ENCODE data around the gene PCDHB9. TPM values are rescaled to one million over a fixed set of nuclear protein-coding genes. Genes with fewer than 3 reads are reported as not detected.

Gene PCDHB9
- 0.18 TPM in 1 of 2 replicates, not detected in the other for total RNA-seq

GRCh38 chr5:141186897-141187512 lies at the start of gene PCDHB9:
Gene PCDHB9 (plus strand): TSS chr5:141187161. CDS start chr5:141187319, 158 bp downstream.

GRCh38 chr5:141149812-141150211 lies 37.1 kb upstream of the PCDHB9 start, which contains the start of gene PCDHB6:
Gene PCDHB6 (plus strand): TSS chr5:141150057. CDS start chr5:141150258, 201 bp downstream.

GRCh38 chr5:141172381-141173204 lies 14.4 kb upstream of the PCDHB9 start, which contains the start of gene PCDHB7:
Gene PCDHB7 (plus strand): TSS chr5:141172644. CDS start chr5:141172836, 192 bp downstream.

DNA sequence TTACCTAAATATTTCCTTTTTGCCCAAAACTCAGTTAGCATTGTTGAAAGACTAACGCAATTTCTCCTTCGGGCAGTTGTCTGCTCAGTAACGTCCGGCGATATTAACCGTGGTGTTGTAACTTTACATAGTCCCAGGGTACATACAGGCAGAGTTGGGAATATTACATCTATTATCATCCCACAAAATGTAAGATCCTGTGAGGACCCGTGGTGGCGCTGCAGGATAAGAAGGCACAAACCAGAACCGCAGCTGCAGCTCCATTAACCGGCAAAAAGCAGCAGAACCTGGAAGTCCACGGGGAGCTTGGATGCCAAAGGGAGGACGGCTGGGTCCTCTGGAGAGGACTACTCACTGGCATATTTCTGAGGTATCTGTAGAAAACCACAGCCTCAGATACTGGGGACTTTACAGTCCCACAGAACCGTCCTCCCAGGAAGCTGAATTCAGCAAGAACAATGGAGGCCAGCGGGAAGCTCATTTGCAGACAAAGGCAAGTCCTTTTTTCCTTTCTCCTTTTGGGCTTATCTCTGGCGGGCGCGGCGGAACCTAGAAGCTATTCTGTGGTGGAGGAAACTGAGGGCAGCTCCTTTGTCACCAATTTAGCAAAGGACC lies 9.3 kb upstream of the PCDHB9 start, which contains the start of gene PCDHB8:
Gene PCDHB8, plus strand, starts transcription at position 214 of the 615 bp plus-strand sequence. Its CDS starts 245 bp downstream, at position 459.

GRCh38 chr5:141182248-141182647 lies 4.7 kb upstream of the PCDHB9 start, which contains the start of gene PCDHB16:
Gene PCDHB16 (plus strand): TSS chr5:141182387. CDS start chr5:141182560, 173 bp downstream.

DNA sequence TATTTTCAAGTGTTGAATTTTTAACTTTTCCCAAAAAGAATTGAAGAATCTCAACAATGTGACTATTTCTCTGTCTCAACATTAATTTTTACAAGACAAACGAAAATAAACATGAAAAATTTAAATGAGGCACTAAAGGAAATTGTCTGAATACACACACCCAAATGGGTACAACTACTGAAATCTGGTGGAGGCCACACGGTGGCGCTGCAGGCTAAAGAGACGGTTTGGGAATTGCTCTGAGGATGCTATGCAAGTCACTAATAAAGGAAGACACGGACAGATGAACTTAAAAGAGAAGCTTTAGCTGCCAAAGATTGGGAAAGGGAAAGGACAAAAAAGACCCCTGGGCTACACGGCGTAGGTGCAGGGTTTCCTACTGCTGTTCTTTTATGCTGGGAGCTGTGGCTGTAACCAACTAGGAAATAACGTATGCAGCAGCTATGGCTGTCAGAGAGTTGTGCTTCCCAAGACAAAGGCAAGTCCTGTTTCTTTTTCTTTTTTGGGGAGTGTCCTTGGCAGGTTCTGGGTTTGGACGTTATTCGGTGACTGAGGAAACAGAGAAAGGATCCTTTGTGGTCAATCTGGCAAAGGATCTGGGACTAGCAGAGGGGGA lies 5.3 kb downstream of the PCDHB9 start, which contains the start of gene PCDHB10:
Gene PCDHB10, plus strand, starts transcription at position 244 of the 616 bp plus-strand sequence. Its CDS starts 200 bp downstream, at position 444.

GRCh38 chr5:141199359-141200235 lies 12.6 kb downstream of the PCDHB9 start, which contains the start of gene PCDHB11:
Gene PCDHB11 (plus strand): TSS chr5:141199627. CDS start chr5:141199775, 148 bp downstream.

GRCh38 chr5:141208478-141208877 lies 21.5 kb downstream of the PCDHB9 start, which contains the start of gene PCDHB12:
Gene PCDHB12 (plus strand): TSS chr5:141208719. CDS start chr5:141208908, 189 bp downstream.

GRCh38 chr5:141213656-141214339 lies 26.8 kb downstream of the PCDHB9 start, which contains the start of gene PCDHB13:
Gene PCDHB13 (plus strand): TSS chr5:141213919. CDS start chr5:141214124, 205 bp downstream.

GRCh38 chr5:141223112-141223783 lies 36.3 kb downstream of the PCDHB9 start, which contains the start of gene PCDHB14:
Gene PCDHB14 (plus strand): TSS chr5:141223343. CDS start chr5:141223506, 163 bp downstream.

Other genes starting within 250 kb of the PCDHB9 start
- not detected in 2 replicates for gene PCDHAC2, start 220.7 kb upstream of the PCDHB9 start, total RNA-seq
- not detected in 2 replicates for gene PCDHB1, start 135.8 kb upstream of the PCDHB9 start, total RNA-seq
- gene PCDHB2, start 92.5 kb upstream of the PCDHB9 start, total RNA-seq: 0.18 and 0.29 TPM in 2 replicates
- 0.89 TPM in 1 of 2 replicates, not detected in the other for gene PCDHB3, start 86.7 kb upstream of the PCDHB9 start, total RNA-seq
- gene PCDHB4, start 65.3 kb upstream of the PCDHB9 start, total RNA-seq: not detected in 2 replicates
- gene PCDHB5, start 52.0 kb upstream of the PCDHB9 start, total RNA-seq: under 0.01 TPM in 1 of 2 replicates, not detected in the other
- not detected in 2 replicates for gene PCDHB6, start 37.1 kb upstream of the PCDHB9 start, total RNA-seq
- gene PCDHB7, start 14.5 kb upstream of the PCDHB9 start, total RNA-seq: under 0.01 and 1.4 TPM in 2 replicates
- gene PCDHB8, start 9.4 kb upstream of the PCDHB9 start, total RNA-seq: not detected in 2 replicates
- under 0.01 TPM in 2 replicates for gene PCDHB16, start 4.8 kb upstream of the PCDHB9 start, total RNA-seq
- gene PCDHB10, start 5.2 kb downstream of the PCDHB9 start, total RNA-seq: 0.58 TPM in 1 of 2 replicates, not detected in the other
- gene PCDHB11, start 12.5 kb downstream of the PCDHB9 start, total RNA-seq: not detected in 2 replicates
- gene PCDHB12, start 21.6 kb downstream of the PCDHB9 start, total RNA-seq: not detected in 2 replicates
- gene PCDHB13, start 26.8 kb downstream of the PCDHB9 start, total RNA-seq: under 0.01 TPM in 1 of 2 replicates, not detected in the other
- gene PCDHB14, start 36.2 kb downstream of the PCDHB9 start, total RNA-seq: under 0.01 and 1.7 TPM in 2 replicates
- 0.35 TPM in 1 of 2 replicates, not detected in the other for gene PCDHB15, start 58.2 kb downstream of the PCDHB9 start, total RNA-seq
- gene SLC25A2, start 116.9 kb downstream of the PCDHB9 start, total RNA-seq: under 0.01 TPM in 1 of 2 replicates, not detected in the other
- gene TAF7, start 133.6 kb downstream of the PCDHB9 start, total RNA-seq: 45.8 and 59.5 TPM in 2 replicates
- gene PCDHGA1, start 143.4 kb downstream of the PCDHB9 start, total RNA-seq: 0.29 TPM in 1 of 2 replicates, not detected in the other
- gene PCDHGA2, start 151.6 kb downstream of the PCDHB9 start, total RNA-seq: 0.53 and 1.4 TPM in 2 replicates
- 0.18 TPM in 1 of 2 replicates, not detected in the other for gene PCDHGA3, start 156.7 kb downstream of the PCDHB9 start, total RNA-seq
- gene PCDHGB1, start 162.9 kb downstream of the PCDHB9 start, total RNA-seq: 0.35 TPM in 1 of 2 replicates, not detected in the other
- 0.58 and 2.1 TPM in 2 replicates for gene PCDHGA4, start 167.9 kb downstream of the PCDHB9 start, total RNA-seq
- gene PCDHGB2, start 172.8 kb downstream of the PCDHB9 start, total RNA-seq: 0.53 and 0.86 TPM in 2 replicates
- gene PCDHGA5, start 177.0 kb downstream of the PCDHB9 start, total RNA-seq: 0.29 and 0.89 TPM in 2 replicates
- 0.58 and 0.71 TPM in 2 replicates for gene PCDHGB3, start 183.1 kb downstream of the PCDHB9 start, total RNA-seq
- gene PCDHGA6, start 186.7 kb downstream of the PCDHB9 start, total RNA-seq: 0.86 and 1.4 TPM in 2 replicates
- gene PCDHGA7, start 195.6 kb downstream of the PCDHB9 start, total RNA-seq: 0.89 and 2.0 TPM in 2 replicates
- 3.9 and 4.6 TPM in 2 replicates for gene PCDHGB4, start 200.5 kb downstream of the PCDHB9 start, total RNA-seq
- 0.71 and 0.86 TPM in 2 replicates for gene PCDHGA8, start 205.5 kb downstream of the PCDHB9 start, total RNA-seq
- gene PCDHGB5, start 210.8 kb downstream of the PCDHB9 start, total RNA-seq: 6.7 and 7.2 TPM in 2 replicates
- gene PCDHGA9, start 215.6 kb downstream of the PCDHB9 start, total RNA-seq: 0.86 and 1.9 TPM in 2 replicates
- gene PCDHGB6, start 220.9 kb downstream of the PCDHB9 start, total RNA-seq: 0.29 and 0.89 TPM in 2 replicates
- 4.3 and 4.6 TPM in 2 replicates for gene PCDHGA10, start 225.8 kb downstream of the PCDHB9 start, total RNA-seq
- 4.3 and 6.0 TPM in 2 replicates for gene PCDHGB7, start 230.5 kb downstream of the PCDHB9 start, total RNA-seq
- gene PCDHGA11, start 233.9 kb downstream of the PCDHB9 start, total RNA-seq: 5.3 and 8.4 TPM in 2 replicates
- 14.9 and 15.6 TPM in 2 replicates for gene PCDHGA12, start 243.3 kb downstream of the PCDHB9 start, total RNA-seq